GM12864 (cell line): ENCODE results near the gene PLCD3.

Experiments
- DNase-seq: peaks from one replicate; pipeline ENCODE4 v3.0.0-alpha.2; 2011; ENCODE audit warnings: low read depth
- H3K4me3 ChIP-seq: 2 replicates; pipeline ENCODE4 v1.5.1; 2011; ENCODE audit warnings: mild to moderate bottlenecking, low read depth, low read length, control low read depth
- TF ChIP-seq, protein P1 (sequence below): IDR thresholded peaks from 2 replicates; pipeline ENCODE4 v1.5.1; 2011; ENCODE audit warnings: low read depth, mild to moderate bottlenecking, moderate library complexity, low read length, control low read depth, inconsistent platforms; ENCODE audit errors: missing control alignments

Gene PLCD3

GRCh38 chr17:45120558-45120957, 11.8 kb downstream of the PLCD3 start:
- DNase-seq = no peak
- no peak overlapping the region for H3K4me3 ChIP-seq
- TF ChIP-seq, protein P1, sequence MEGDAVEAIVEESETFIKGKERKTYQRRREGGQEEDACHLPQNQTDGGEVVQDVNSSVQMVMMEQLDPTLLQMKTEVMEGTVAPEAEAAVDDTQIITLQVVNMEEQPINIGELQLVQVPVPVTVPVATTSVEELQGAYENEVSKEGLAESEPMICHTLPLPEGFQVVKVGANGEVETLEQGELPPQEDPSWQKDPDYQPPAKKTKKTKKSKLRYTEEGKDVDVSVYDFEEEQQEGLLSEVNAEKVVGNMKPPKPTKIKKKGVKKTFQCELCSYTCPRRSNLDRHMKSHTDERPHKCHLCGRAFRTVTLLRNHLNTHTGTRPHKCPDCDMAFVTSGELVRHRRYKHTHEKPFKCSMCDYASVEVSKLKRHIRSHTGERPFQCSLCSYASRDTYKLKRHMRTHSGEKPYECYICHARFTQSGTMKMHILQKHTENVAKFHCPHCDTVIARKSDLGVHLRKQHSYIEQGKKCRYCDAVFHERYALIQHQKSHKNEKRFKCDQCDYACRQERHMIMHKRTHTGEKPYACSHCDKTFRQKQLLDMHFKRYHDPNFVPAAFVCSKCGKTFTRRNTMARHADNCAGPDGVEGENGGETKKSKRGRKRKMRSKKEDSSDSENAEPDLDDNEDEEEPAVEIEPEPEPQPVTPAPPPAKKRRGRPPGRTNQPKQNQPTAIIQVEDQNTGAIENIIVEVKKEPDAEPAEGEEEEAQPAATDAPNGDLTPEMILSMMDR = no peak

GRCh38 chr17:45119964-45120363, 12.4 kb downstream of the PLCD3 start:
- no peak for DNase-seq
- TF ChIP-seq, protein P1 = no peak
- no peak overlapping the region for H3K4me3 ChIP-seq

DNA sequence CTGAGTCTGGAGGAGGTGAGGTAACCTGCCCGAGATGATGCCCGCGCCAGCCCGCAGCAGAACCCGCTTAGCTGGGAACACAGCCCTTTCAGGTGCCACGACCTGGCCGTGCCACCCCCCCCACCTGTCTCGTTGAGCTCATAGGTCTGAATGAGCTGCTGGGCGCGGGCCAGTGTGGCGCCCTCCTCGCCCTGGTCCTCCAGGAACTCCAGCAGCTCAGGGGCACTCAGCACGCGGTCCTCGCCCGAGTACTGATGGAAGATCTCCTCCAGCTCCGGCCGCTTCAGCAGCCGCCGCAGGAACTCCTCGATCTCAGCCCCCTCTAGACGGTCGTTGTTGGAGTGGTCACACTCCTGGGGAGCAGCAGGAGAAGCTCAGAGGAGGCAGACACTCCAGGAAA, 13.6 kb downstream of the PLCD3 start:
- TF ChIP-seq, protein P1 = no peak
- H3K4me3 ChIP-seq = no peak overlapping the region
- no peak for DNase-seq

GRCh38 chr17:45117848-45118646, 14.3 kb downstream of the PLCD3 start:
- DNase-seq = no peak
- H3K4me3 ChIP-seq = no peak overlapping the region
- TF ChIP-seq, protein P1 = no peak

DNA sequence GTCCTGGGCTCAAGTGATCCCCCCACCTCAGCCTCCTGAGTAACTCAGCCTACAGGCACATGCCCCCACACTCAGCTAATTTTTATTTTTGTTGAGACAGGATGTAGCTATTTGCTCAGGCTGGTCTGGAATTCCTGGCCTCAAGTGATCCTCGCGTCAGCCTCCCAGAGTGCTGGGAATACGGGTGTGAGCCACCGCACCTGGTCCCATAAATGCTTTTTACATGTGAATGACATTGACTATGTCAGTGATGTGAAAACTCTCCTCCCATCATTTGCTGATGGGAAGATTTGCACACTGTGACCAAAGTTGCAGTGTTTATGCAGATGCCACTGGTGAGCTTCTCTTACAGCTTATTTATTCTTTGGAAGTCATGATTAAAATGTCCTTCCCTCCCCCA, 15.0 kb downstream of the PLCD3 start:
- DNase-seq = no peak
- TF ChIP-seq, protein P1 = no peak
- H3K4me3 ChIP-seq = no peak overlapping the region

GRCh38 chr17:45116434-45117016, 15.8 kb downstream of the PLCD3 start:
- no peak overlapping the region for H3K4me3 ChIP-seq
- DNase-seq = no peak
- TF ChIP-seq, protein P1 = no peak
